OCI-LY1 (cell line): ENCODE data around the gene KRT40.

Experiments used
- CTCF ChIP-seq: fragments of 200-600 bp; sonication (generic), shearing (Covaris generic); IDR thresholded peaks from 2 replicates; pipeline ENCODE4 v1.5.1; 2017; ENCODE audit warnings: mild to moderate bottlenecking, antibody characterized with exemption, low read length, moderate library complexity, mixed read lengths
- EZH2 ChIP-seq: fragments of 200-600 bp; sonication (generic), shearing (Covaris generic); IDR thresholded peaks from 2 replicates; pipeline ENCODE4 v1.8.0; 2017; ENCODE audit warnings: borderline replicate concordance, mixed run types, mild to moderate bottlenecking, antibody characterized with exemption, low read length, moderate library complexity, mixed read lengths

- no peak for TF ChIP-seq CTCF
- no peak for TF ChIP-seq EZH2
Observed at GRCh38 chr17:41001795-41002194, 17.7 kb upstream of the KRT40 start.
